Upper lobe of right lung (tissue), 1 donor: ENCODE measurements around the gene FBXL14. TPM values are rescaled to one million over a fixed set of nuclear protein-coding genes. Genes with fewer than 3 reads are reported as not detected.

Experiments used
- ATAC-seq: fragments of 200-7000 bp; cut with Tn5 transposase; one replicate; pipeline ENCODE4 v1.9.1; 2020; ENCODE audit warnings: mild to moderate bottlenecking, moderate library complexity
- DNase-seq: peaks from one replicate; pipeline ENCODE4 v3.0.0-alpha.2; 2020
- H3K27ac ChIP-seq: fragments of 200-600 bp; one replicate; pipeline ENCODE4 v1.8.0; 2022
- H3K27me3 ChIP-seq: fragments of 200-600 bp; one replicate; pipeline ENCODE4 v1.8.0; 2022; ENCODE audit warnings: mild to moderate bottlenecking
- H3K36me3 ChIP-seq: fragments of 200-600 bp; one replicate; pipeline ENCODE4 v1.8.0; 2022
- H3K4me1 ChIP-seq: fragments of 200-600 bp; one replicate; pipeline ENCODE4 v1.8.0; 2022
- H3K4me3 ChIP-seq: fragments of 200-600 bp; one replicate; pipeline ENCODE4 v1.8.0; 2022; ENCODE audit warnings: mild to moderate bottlenecking
- H3K9me3 ChIP-seq: fragments of 200-600 bp; one replicate; pipeline ENCODE4 v1.8.0; 2022
- CTCF ChIP-seq: fragments of 200-600 bp; IDR thresholded peaks from one replicate; pipeline ENCODE4 v1.8.0; 2022; ENCODE audit warnings: antibody characterized with exemption
- intact Hi-C: fragments of 100-400 bp; cut with DNase I; formaldehyde crosslinking; loops from one replicate; pipeline ENCODE4 v1.11.0; 2022
- total RNA-seq: library from RNA; stranded (reverse); fragmentation: NEBNext Ultra II Directional; extraction: Animal tissue kit (Norgen Biotek cat#: 25700); gene quantifications from one replicate; pipeline ENCODE4 v1.2.1, GENCODE V29; 2021
- donor health status: DM: no; HTN: yes; CAD: no; lungs with severe emphysema.

The FBXL14 gene
- total RNA-seq, 1 donor from 2014 or later = 17.3 TPM

- Histone ChIP-seq H3K36me3 (no peaks in the 10 kb centered on the region), H3K27me3 (no peaks in the 10 kb centered on the region), H3K27ac (no peak overlapping the region), H3K4me3 (no peak overlapping the region), H3K4me1 (peaks cover 18% of the 10 kb centered on the region), H3K9me3 (no peaks in the 10 kb centered on the region)
- no peak for ATAC-seq
- TF ChIP-seq CTCF = no peak
- intact Hi-C loops = no loop called here
- no peak for DNase-seq
These were observed 15.8 kb upstream of the FBXL14 start for GRCh38 chr12:1610072-1610643.

GRCh38 chr12:1608713-1609119, 14.3 kb upstream of the FBXL14 start:
- intact Hi-C loops = no loop called here
- Histone ChIP-seq H3K9me3 (no peaks in the 10 kb centered on the region), H3K4me1 (peaks cover 18% of the 10 kb centered on the region), H3K27me3 (no peaks in the 10 kb centered on the region), H3K4me3 (no peak overlapping the region), H3K27ac (no peak overlapping the region), H3K36me3 (no peaks in the 10 kb centered on the region)
- no peak for TF ChIP-seq CTCF
- DNase-seq = no peak
- ATAC-seq = no peak

- no peaks in the 10 kb centered on the region for H3K27me3 ChIP-seq
- no peaks in the 10 kb centered on the region for H3K9me3 ChIP-seq
- no peak overlapping the region for H3K4me3 ChIP-seq
- no peak for TF ChIP-seq CTCF
- ATAC-seq (no peak), DNase-seq (no peak)
- H3K4me1 ChIP-seq = peaks cover 18% of the 10 kb centered on the region
- no peaks in the 10 kb centered on the region for H3K36me3 ChIP-seq
- H3K27ac ChIP-seq = no peak overlapping the region
- intact Hi-C loops = no loop called here
These were observed 13.7 kb upstream of the FBXL14 start for GRCh38 chr12:1607940-1608712.

GRCh38 chr12:1606021-1606622, 11.7 kb upstream of the FBXL14 start:
- peak; percentile 75 for ATAC-seq
- no peaks in the 10 kb centered on the region for H3K36me3 ChIP-seq
- intact Hi-C loops = no loop called here
- peak overlapping the region; percentile 54 for H3K4me3 ChIP-seq
- H3K4me1 ChIP-seq = peaks cover 22% of the 10 kb centered on the region
- peak overlapping the region; percentile 91 for H3K27ac ChIP-seq
- H3K27me3 ChIP-seq = no peaks in the 10 kb centered on the region
- peak; percentile 96 for DNase-seq
- H3K9me3 ChIP-seq = no peaks in the 10 kb centered on the region
- TF ChIP-seq CTCF = no peak

- peak; percentile 81 for DNase-seq
- Histone ChIP-seq H3K27me3 (no peaks in the 10 kb centered on the region), H3K36me3 (no peaks in the 10 kb centered on the region), H3K9me3 (no peaks in the 10 kb centered on the region), H3K4me3 (peak overlapping the region; percentile 54), H3K4me1 (peaks cover 23% of the 10 kb centered on the region), H3K27ac (peak overlapping the region; percentile 91)
- intact Hi-C loops = no loop called here
- TF ChIP-seq CTCF = peak; percentile 79
- peak; percentile 91 for ATAC-seq
These were observed 11.0 kb upstream of the FBXL14 start for GRCh38 chr12:1605129-1606020.
